Panc1 (cell line): ENCODE results near the gene PROCR. TPM values are rescaled to one million over a fixed set of nuclear protein-coding genes. Genes with fewer than 3 reads are reported as not detected.
"Not testable (repeated sequence)": the region's sequence is repeated elsewhere in the genome, so short reads cannot be mapped to it uniquely, and the experiment has no call there.

Experiments
- ATAC-seq: fragments of 200-7000 bp; cut with Tn5 transposase; 2 replicates; pipeline ENCODE4 v1.9.1; 2020; ENCODE audit warnings: mild to moderate bottlenecking, moderate library complexity
- BruUV-seq: library from RNA; stranded (reverse); fragments of 400-500 nt; replicated peaks from 2 replicates; lab custom pipeline; 2021; lab: Mats Ljungman, UMichigan
- CTCF ChIA-PET: fragments of 300-600 bp; sonication (Branson Sonifier 250); formaldehyde crosslinking; loops from one replicate; lab custom pipeline; 2022; ENCODE audit warnings: antibody characterized with exemption; lab: Charles Lee
- POLR2A ChIA-PET: fragments of 300-600 bp; sonication (Branson Sonifier 250); formaldehyde crosslinking; loops from one replicate; lab custom pipeline; 2022; ENCODE audit warnings: antibody characterized with exemption; lab: Charles Lee
- DNase-seq: peaks from one replicate; pipeline ENCODE4 v3.0.0-alpha.2; 2010; ENCODE audit warnings: low read depth, low spot score
- H3K27ac ChIP-seq: 2 replicates; pipeline ENCODE4 v1.5.1; 2011; ENCODE audit warnings: mild to moderate bottlenecking, low read length, inconsistent platforms
- H3K27me3 ChIP-seq: fragments of 200-500 bp; sonication (Bioruptor generic); 2 replicates; pipeline ENCODE4 v1.6.0; 2014; ENCODE audit warnings: low read length, inconsistent platforms; ENCODE audit not compliant: control insufficient read depth, insufficient read depth
- H3K36me3 ChIP-seq: fragments of 200-500 bp; sonication (Bioruptor generic); 2 replicates; pipeline ENCODE4 v1.5.1; 2014; ENCODE audit warnings: inconsistent platforms, mild to moderate bottlenecking, low read length, moderate library complexity; ENCODE audit not compliant: control insufficient read depth, insufficient read depth
- H3K4me1 ChIP-seq: 2 replicates; pipeline ENCODE4 v1.5.1; 2011; ENCODE audit warnings: inconsistent platforms, mild to moderate bottlenecking, low read length, moderate library complexity; ENCODE audit not compliant: control insufficient read depth, insufficient read depth
- H3K4me3 ChIP-seq, 2 experiments: 2 replicates each; pipeline ENCODE4 v1.5.1; 2011 to 2012; ENCODE audit warnings: low read depth in 2 of 2, low read length in 2 of 2, mild to moderate bottlenecking in 2 of 2, inconsistent platforms in 1 of 2, moderate library complexity in 1 of 2
- H3K9me3 ChIP-seq: fragments of 200-500 bp; sonication (Bioruptor generic); 2 replicates; pipeline ENCODE4 v1.5.1; 2014; ENCODE audit warnings: low read depth, mild to moderate bottlenecking, inconsistent platforms, low read length, moderate library complexity; ENCODE audit not compliant: control insufficient read depth, insufficient read depth
- POLR2AphosphoS5 ChIP-seq: IDR thresholded peaks from 2 replicates; pipeline ENCODE4 v1.6.1; 2012; ENCODE audit warnings: mild to moderate bottlenecking, low read depth, low read length, moderate library complexity
- SIN3A ChIP-seq: IDR thresholded peaks from 2 replicates; pipeline ENCODE4 v1.6.1; 2012; ENCODE audit warnings: low read depth, mild to moderate bottlenecking, low read length, moderate library complexity, borderline replicate concordance; ENCODE audit not compliant: insufficient read depth
- TCF7L2 ChIP-seq: IDR thresholded peaks from 2 replicates; pipeline ENCODE4 v1.6.1; 2011; ENCODE audit warnings: mild to moderate bottlenecking, low read depth, low read length, inconsistent platforms
- in situ Hi-C: cut with HindIII; loops from 2 replicates; pipeline ENCODE4 v1.10.0; 2016; ENCODE audit warnings: low sequenced_read_pairs, low pct_unique_long_range_greater_than_20kb
- intact Hi-C: fragments of 100-400 bp; cut with micrococcal nuclease; formaldehyde crosslinking; loops from one replicate; pipeline ENCODE4 v1.10.0; 2022; ENCODE audit not compliant: unreplicated experiment
- total RNA-seq: library from RNA; stranded (reverse); gene quantifications from one replicate; pipeline ENCODE4 v1.2.1, GENCODE V29; 2021; ENCODE audit not compliant: unreplicated experiment
- TF ChIP-seq, protein P1 (sequence below): fragments of 450-650 bp; IDR thresholded peaks from 2 replicates; pipeline ENCODE4 v1.5.1; 2017; ENCODE audit warnings: mild to moderate bottlenecking
- TF ChIP-seq, protein P2 (sequence below), 2 experiments: IDR thresholded peaks; 2 replicates each; pipeline ENCODE4 v1.6.1; 2011 to 2012; ENCODE audit warnings: low read depth in 2 of 2, control low read depth in 1 of 2, low read length in 1 of 2, mild to moderate bottlenecking in 1 of 2, moderate library complexity in 1 of 2; ENCODE audit not compliant: insufficient read depth in 1 of 2

Gene PROCR
- total RNA-seq, 1 experiment from 2014 or later = 38.0 TPM

DNA sequence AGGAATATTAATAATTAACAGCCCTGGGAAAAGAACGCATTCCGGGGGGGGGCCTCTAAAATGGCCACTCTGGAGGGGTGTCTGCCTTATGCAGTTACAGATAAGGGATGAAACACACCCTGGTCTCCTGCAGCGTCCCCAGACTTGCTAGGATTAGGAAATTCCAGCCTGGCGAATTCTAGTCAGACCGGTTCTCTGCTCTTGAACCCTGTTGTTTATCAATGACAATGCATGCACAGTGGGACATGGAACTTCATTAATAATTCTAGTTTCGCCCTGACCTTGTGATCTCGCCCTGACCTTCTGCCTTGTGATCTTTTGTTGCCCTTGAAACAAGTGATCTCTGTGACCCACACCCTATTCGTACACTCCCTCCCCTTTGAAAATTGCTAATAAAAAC is 17.4 kb downstream of the PROCR start:
- H3K9me3 ChIP-seq, POLR2A ChIA-PET, DNase-seq, intact Hi-C loops, BruUV-seq, ATAC-seq, in situ Hi-C loops, H3K36me3 ChIP-seq, H3K4me3 ChIP-seq, CTCF ChIA-PET, H3K27ac ChIP-seq, H3K27me3 ChIP-seq, H3K4me1 ChIP-seq: not testable (repeated sequence)

DNA sequence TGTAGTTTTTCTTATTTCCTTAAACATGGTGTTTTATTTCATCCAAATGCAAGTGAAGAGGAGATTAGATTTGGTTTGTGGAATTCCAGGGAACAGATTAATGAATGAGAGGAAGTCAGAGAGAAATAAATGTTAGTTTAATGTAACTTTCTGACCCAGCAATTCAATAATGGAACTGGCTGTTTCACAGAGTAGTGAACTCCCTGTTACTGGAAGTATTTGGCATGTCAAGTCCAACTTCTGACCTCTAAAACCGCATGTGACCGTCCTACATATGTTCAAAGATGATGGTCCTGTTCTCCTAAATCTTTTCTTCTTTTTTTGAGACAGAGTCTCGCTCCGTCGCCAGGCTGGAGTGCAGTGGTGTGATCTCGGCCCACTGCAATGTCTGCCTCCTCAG is 18.7 kb downstream of the PROCR start:
- TF ChIP-seq POLR2AphosphoS5 = no peak
- TF ChIP-seq, protein P1, sequence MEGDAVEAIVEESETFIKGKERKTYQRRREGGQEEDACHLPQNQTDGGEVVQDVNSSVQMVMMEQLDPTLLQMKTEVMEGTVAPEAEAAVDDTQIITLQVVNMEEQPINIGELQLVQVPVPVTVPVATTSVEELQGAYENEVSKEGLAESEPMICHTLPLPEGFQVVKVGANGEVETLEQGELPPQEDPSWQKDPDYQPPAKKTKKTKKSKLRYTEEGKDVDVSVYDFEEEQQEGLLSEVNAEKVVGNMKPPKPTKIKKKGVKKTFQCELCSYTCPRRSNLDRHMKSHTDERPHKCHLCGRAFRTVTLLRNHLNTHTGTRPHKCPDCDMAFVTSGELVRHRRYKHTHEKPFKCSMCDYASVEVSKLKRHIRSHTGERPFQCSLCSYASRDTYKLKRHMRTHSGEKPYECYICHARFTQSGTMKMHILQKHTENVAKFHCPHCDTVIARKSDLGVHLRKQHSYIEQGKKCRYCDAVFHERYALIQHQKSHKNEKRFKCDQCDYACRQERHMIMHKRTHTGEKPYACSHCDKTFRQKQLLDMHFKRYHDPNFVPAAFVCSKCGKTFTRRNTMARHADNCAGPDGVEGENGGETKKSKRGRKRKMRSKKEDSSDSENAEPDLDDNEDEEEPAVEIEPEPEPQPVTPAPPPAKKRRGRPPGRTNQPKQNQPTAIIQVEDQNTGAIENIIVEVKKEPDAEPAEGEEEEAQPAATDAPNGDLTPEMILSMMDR = no peak
- TF ChIP-seq SIN3A = no peak
- TF ChIP-seq, protein P2, sequence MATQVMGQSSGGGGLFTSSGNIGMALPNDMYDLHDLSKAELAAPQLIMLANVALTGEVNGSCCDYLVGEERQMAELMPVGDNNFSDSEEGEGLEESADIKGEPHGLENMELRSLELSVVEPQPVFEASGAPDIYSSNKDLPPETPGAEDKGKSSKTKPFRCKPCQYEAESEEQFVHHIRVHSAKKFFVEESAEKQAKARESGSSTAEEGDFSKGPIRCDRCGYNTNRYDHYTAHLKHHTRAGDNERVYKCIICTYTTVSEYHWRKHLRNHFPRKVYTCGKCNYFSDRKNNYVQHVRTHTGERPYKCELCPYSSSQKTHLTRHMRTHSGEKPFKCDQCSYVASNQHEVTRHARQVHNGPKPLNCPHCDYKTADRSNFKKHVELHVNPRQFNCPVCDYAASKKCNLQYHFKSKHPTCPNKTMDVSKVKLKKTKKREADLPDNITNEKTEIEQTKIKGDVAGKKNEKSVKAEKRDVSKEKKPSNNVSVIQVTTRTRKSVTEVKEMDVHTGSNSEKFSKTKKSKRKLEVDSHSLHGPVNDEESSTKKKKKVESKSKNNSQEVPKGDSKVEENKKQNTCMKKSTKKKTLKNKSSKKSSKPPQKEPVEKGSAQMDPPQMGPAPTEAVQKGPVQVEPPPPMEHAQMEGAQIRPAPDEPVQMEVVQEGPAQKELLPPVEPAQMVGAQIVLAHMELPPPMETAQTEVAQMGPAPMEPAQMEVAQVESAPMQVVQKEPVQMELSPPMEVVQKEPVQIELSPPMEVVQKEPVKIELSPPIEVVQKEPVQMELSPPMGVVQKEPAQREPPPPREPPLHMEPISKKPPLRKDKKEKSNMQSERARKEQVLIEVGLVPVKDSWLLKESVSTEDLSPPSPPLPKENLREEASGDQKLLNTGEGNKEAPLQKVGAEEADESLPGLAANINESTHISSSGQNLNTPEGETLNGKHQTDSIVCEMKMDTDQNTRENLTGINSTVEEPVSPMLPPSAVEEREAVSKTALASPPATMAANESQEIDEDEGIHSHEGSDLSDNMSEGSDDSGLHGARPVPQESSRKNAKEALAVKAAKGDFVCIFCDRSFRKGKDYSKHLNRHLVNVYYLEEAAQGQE (IDR thresholded peaks at IDR 0.05; ENCODE audit: insufficient read depth in 1 of 2, low read depth in 2 of 2, low read length in 1 of 2) = no peak
- in situ Hi-C loops = no loop called here
- CTCF ChIA-PET = no interaction called here
- ATAC-seq (no peak), DNase-seq (no peak)
- Histone ChIP-seq H3K9me3 (0 out of 2 replicates have a peak, but pooled peaks cover 3% of the 10 kb centered on the region), H3K4me1 (no peaks in the 10 kb centered on the region), H3K27me3 (no peaks in the 10 kb centered on the region), H3K4me3 (no peak overlapping the region), H3K27ac (no peak overlapping the region), H3K36me3 (no peaks in the 10 kb centered on the region)
- no TSS peak for BruUV-seq
- POLR2A ChIA-PET = no interaction called here
- intact Hi-C loops = no loop called here

DNA sequence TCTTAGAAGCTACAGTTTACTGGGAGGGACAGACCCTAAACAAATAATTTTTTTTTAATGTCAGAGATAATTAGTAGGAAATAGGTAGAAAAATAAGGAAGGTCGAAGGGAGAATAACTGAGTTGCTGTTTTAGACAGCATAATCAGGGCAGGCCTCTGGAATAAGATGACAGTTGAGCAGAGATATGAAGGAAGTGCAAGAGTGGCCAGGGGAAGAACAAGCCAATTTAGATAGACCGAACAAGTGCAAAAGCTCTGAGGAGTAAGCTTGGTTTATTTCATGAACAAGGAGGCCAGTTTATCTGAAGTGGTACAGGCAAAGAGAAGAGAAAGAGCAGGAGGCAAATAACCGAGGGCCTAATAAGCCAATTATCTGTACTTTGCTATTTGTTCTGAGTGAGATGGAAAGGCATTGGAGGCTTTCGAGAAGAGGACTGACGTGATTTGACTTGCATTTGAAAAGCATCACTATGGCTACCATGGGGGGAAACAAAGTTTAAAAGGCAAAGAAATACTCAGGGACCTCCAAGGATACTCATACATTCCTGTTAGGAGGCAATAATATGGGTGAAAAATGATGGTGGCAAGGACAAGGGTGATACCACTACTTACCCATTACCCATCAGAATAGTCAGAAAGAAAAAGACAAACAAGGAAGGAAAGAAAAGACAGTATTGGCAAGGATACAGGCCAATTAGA is 19.7 kb downstream of the PROCR start:
- POLR2A ChIA-PET = interaction anchor here (0.6 kb wide), 1 partner anchor 27 kb away, joined by 3 read pairs; no protein-coding TSS in a partner anchor
- Histone ChIP-seq H3K4me3 (no peak overlapping the region), H3K27ac (no peak overlapping the region), H3K4me1 (no peaks in the 10 kb centered on the region), H3K9me3 (peaks cover 8% of the 10 kb centered on the region; the same call in 1 of the 2 replicates), H3K36me3 (no peaks in the 10 kb centered on the region), H3K27me3 (no peaks in the 10 kb centered on the region)
- DNase-seq (no peak), ATAC-seq (no peak)
- in situ Hi-C loops (no loop called here), intact Hi-C loops (no loop called here)
- BruUV-seq = no TSS peak
- TF ChIP-seq TCF7L2 (no peak), POLR2AphosphoS5 (no peak), SIN3A (no peak)
- TF ChIP-seq, protein P2 (IDR thresholded peaks at IDR 0.05; ENCODE audit: insufficient read depth in 1 of 2, low read depth in 2 of 2, low read length in 1 of 2) = no peak
- TF ChIP-seq, protein P1 = no peak
- CTCF ChIA-PET = no interaction called here
